DND-41 (cell line): ENCODE data around the gene EPHB1.

Experiments used
- EZH2 ChIP-seq: IDR thresholded peaks from 3 replicates; pipeline ENCODE4 v1.6.1; 2012; ENCODE audit warnings: borderline replicate concordance, low read depth, mild to moderate bottlenecking, moderate library complexity, low read length, inconsistent platforms; ENCODE audit not compliant: severe bottlenecking
- TF ChIP-seq, protein P1 (sequence below): IDR thresholded peaks from 2 replicates; pipeline ENCODE4 v1.5.1; 2012; ENCODE audit warnings: borderline replicate concordance, low read length, moderate library complexity, mild to moderate bottlenecking; ENCODE audit not compliant: poor library complexity, severe bottlenecking; ENCODE audit errors: extremely low read depth

DNA sequence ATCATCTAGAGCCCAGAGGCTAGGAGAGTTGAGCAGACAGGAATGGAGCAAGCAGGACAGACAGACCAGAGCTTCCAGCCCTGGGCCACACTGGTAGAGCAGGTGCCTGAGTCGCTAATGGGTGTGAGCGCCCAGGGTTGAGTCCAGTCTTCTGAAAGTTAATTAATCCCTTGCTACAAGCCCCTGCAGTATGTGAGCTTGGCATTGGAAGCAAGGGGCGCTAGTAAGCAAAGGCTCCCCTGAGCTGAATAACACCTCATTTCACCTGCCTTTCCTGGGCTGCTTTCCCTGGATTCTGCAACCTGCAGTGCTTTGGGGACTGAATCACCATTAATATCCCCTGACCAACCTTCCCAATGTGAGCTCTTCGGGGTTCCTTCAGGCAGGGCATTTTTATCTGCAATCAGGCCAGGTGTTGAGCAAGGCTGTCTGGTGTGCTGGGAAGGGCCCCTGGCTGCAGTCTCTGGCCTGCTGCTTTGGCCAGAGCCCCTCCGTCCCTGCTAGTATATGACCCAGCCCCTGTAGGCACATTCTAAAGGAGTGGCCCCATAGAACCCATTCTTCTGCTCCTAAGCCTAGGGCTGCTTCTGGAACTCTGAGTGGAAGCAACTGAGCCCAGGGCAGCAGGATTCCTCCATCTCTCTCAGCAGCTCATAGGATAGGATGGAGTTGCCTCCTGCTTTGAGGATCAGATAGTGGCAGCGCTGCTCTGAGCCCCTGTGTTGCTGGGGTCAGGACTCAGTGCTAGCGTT, 45.1 kb upstream of the EPHB1 start:
- no peak for TF ChIP-seq EZH2
- TF ChIP-seq, protein P1, sequence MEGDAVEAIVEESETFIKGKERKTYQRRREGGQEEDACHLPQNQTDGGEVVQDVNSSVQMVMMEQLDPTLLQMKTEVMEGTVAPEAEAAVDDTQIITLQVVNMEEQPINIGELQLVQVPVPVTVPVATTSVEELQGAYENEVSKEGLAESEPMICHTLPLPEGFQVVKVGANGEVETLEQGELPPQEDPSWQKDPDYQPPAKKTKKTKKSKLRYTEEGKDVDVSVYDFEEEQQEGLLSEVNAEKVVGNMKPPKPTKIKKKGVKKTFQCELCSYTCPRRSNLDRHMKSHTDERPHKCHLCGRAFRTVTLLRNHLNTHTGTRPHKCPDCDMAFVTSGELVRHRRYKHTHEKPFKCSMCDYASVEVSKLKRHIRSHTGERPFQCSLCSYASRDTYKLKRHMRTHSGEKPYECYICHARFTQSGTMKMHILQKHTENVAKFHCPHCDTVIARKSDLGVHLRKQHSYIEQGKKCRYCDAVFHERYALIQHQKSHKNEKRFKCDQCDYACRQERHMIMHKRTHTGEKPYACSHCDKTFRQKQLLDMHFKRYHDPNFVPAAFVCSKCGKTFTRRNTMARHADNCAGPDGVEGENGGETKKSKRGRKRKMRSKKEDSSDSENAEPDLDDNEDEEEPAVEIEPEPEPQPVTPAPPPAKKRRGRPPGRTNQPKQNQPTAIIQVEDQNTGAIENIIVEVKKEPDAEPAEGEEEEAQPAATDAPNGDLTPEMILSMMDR = no peak
